ENCODE data around the gene RTTN. TPM values are rescaled to one million over a fixed set of nuclear protein-coding genes. Genes with fewer than 3 reads are reported as not detected.

RTTN gene
- total RNA-seq, 1 experiment from 2014 or later: 21.5 TPM

DNA sequence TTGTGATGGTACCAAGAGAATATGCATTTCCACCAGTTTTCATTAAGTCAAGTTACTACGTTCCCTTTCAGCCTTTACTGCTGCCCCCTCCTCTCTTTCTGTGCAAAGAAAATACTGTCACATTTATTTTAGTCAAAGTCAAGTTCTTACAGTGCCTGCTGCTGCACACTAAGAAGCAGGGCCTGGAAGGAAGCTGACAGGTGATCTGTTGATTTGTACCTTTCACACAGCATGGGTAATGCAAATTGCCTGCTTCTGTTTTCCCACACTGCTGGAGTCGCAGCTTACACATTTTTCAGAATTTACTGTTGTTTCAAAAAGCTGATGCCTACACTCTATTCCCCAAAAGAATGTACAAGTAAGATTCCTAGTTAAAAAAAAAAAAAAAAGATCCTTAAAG lies 209.1 kb downstream of the RTTN start:
- DNase-seq (ENCODE audit: low spot score) (no peak), ATAC-seq (peak; percentile 46)
- ChIA-PET POLR2A (no interaction called here), CTCF (interaction anchor here (0.6 to 1.2 kb wide), 3 partner anchors 130 to 359 kb away, joined by 4 to 6 read pairs (median 4); no protein-coding TSS in a partner anchor)
- no peak overlapping the region; the same call in 1 of the 2 replicates for H3K27ac Mint-ChIP-seq
- H3K36me3 Mint-ChIP-seq: 0 out of 2 replicates have a peak, but pooled peaks cover 3% of the 10 kb centered on the region
- peaks cover 12% of the 10 kb centered on the region for H3K9me3 Mint-ChIP-seq
- H3K4me1 Mint-ChIP-seq: peaks cover 26% of the 10 kb centered on the region
- TF ChIP-seq MYBL2 (CRISPR knock-in tag; IDR thresholded peaks at IDR 0.05) (no peak), TP53 (CRISPR knock-in tag; IDR thresholded peaks at IDR 0.05) (no peak), KAT7 (CRISPR knock-in tag; IDR thresholded peaks at IDR 0.05; ENCODE audit: borderline replicate concordance) (no peak), ZNF396 (CRISPR knock-in tag; IDR thresholded peaks at IDR 0.05; ENCODE audit: borderline replicate concordance) (no peak), ZNF671 (CRISPR knock-in tag; IDR thresholded peaks at IDR 0.05) (no peak), SP1 (CRISPR knock-in tag; conservative IDR thresholded peaks at IDR 0.05) (no peak), SOX15 (CRISPR knock-in tag; IDR thresholded peaks at IDR 0.05) (no peak), ZNF232 (CRISPR knock-in tag; IDR thresholded peaks at IDR 0.05) (no peak), ETV6 (CRISPR knock-in tag; IDR thresholded peaks at IDR 0.05) (no peak)
- TF ChIP-seq, protein P1, sequence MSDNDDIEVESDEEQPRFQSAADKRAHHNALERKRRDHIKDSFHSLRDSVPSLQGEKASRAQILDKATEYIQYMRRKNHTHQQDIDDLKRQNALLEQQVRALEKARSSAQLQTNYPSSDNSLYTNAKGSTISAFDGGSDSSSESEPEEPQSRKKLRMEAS (CRISPR knock-in tag; IDR thresholded peaks at IDR 0.05): no peak
- TF ChIP-seq, protein P2, sequence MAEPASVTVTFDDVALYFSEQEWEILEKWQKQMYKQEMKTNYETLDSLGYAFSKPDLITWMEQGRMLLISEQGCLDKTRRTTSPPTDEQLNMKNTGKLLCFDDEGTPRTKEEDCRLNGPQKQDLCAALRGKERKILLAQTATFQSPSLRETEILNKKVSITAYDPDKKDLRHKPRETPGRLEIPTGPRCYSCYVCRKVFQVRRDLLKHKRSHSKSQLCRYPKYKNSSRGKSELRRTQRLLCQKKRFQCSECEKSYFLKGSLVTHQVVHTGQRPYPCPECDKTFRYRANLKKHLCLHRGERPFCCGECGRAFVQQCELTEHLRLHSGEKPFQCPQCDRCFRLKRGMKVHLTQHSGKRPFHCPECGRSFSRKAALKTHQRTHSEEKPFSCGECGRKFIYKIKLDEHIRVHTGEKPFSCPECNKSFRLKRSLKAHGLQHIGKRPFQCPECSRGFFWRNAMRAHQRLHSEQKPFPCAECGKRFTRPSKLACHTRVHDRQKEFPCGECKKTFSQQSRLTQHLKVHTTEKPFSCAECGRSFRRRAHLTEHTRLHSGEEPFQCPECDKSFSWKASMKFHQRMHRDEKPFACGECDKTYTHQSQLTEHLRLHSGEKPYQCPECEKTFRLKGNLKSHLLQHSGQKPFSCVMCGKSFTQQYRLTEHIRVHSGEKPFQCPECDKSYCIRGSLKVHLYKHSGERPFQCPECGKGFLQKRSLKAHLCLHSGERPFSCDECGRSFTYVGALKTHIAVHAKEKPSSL (CRISPR knock-in tag; conservative IDR thresholded peaks at IDR 0.05): no peak
- TF ChIP-seq, protein P3, sequence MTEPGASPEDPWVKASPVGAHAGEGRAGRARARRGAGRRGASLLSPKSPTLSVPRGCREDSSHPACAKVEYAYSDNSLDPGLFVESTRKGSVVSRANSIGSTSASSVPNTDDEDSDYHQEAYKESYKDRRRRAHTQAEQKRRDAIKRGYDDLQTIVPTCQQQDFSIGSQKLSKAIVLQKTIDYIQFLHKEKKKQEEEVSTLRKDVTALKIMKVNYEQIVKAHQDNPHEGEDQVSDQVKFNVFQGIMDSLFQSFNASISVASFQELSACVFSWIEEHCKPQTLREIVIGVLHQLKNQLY (CRISPR knock-in tag; IDR thresholded peaks at IDR 0.05): no peak
- TF ChIP-seq, protein P4, sequence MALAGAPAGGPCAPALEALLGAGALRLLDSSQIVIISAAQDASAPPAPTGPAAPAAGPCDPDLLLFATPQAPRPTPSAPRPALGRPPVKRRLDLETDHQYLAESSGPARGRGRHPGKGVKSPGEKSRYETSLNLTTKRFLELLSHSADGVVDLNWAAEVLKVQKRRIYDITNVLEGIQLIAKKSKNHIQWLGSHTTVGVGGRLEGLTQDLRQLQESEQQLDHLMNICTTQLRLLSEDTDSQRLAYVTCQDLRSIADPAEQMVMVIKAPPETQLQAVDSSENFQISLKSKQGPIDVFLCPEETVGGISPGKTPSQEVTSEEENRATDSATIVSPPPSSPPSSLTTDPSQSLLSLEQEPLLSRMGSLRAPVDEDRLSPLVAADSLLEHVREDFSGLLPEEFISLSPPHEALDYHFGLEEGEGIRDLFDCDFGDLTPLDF (CRISPR knock-in tag; IDR thresholded peaks at IDR 0.05): no peak
- TF ChIP-seq, protein P5, sequence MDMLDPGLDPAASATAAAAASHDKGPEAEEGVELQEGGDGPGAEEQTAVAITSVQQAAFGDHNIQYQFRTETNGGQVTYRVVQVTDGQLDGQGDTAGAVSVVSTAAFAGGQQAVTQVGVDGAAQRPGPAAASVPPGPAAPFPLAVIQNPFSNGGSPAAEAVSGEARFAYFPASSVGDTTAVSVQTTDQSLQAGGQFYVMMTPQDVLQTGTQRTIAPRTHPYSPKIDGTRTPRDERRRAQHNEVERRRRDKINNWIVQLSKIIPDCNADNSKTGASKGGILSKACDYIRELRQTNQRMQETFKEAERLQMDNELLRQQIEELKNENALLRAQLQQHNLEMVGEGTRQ (CRISPR knock-in tag; IDR thresholded peaks at IDR 0.05): no peak
- H3K4me3 Mint-ChIP-seq: no peak overlapping the region
- H3K27me3 Mint-ChIP-seq (ENCODE audit: low read depth): no peaks in the 10 kb centered on the region

DNA sequence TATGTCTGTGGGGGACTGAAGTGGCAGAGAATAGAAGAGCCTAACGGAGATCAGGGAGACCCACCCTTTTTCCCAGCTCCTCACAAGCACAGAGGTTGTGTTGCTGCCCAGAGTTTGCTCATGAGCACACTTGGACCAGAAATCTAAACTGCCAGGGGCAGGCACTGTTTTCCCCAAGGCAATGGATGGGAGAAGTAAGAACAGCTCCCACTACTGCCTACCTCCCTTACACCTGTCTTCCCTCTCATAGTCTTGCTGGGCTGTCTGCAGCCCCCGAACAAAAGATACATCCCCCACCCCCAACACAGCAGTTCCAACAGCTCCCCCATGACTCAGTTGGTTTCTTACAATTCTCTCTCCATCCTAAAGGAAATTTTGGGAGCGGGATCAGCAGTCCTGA lies 209.7 kb downstream of the RTTN start:
- ChIA-PET POLR2A (no interaction called here), CTCF (interaction anchor here (1.2 kb wide), 1 partner anchor 359 kb away, joined by 4 read pairs; no protein-coding TSS in a partner anchor)
- peaks cover 16% of the 10 kb centered on the region for H3K9me3 Mint-ChIP-seq
- H3K4me1 Mint-ChIP-seq: peaks cover 26% of the 10 kb centered on the region
- no peak overlapping the region for H3K4me3 Mint-ChIP-seq
- ATAC-seq (peak; percentile 71), DNase-seq (ENCODE audit: low spot score) (no peak)
- no peaks in the 10 kb centered on the region for H3K36me3 Mint-ChIP-seq
- no peaks in the 10 kb centered on the region for H3K27me3 Mint-ChIP-seq (ENCODE audit: low read depth)
- H3K27ac Mint-ChIP-seq: peak overlapping the region; percentile 2; the same call in 1 of the 2 replicates
- TF ChIP-seq, protein P4 (CRISPR knock-in tag; IDR thresholded peaks at IDR 0.05): no peak
- TF ChIP-seq, protein P6, sequence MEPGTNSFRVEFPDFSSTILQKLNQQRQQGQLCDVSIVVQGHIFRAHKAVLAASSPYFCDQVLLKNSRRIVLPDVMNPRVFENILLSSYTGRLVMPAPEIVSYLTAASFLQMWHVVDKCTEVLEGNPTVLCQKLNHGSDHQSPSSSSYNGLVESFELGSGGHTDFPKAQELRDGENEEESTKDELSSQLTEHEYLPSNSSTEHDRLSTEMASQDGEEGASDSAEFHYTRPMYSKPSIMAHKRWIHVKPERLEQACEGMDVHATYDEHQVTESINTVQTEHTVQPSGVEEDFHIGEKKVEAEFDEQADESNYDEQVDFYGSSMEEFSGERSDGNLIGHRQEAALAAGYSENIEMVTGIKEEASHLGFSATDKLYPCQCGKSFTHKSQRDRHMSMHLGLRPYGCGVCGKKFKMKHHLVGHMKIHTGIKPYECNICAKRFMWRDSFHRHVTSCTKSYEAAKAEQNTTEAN (CRISPR knock-in tag; IDR thresholded peaks at IDR 0.05): no peak
- TF ChIP-seq CREM (CRISPR knock-in tag; IDR thresholded peaks at IDR 0.05) (no peak), ZNF671 (CRISPR knock-in tag; IDR thresholded peaks at IDR 0.05) (no peak), ZNF423 (CRISPR knock-in tag; IDR thresholded peaks at IDR 0.05) (no peak), TEAD4 (CRISPR knock-in tag; IDR thresholded peaks at IDR 0.05) (no peak), SP1 (CRISPR knock-in tag; conservative IDR thresholded peaks at IDR 0.05) (no peak)
- TF ChIP-seq, protein P7, sequence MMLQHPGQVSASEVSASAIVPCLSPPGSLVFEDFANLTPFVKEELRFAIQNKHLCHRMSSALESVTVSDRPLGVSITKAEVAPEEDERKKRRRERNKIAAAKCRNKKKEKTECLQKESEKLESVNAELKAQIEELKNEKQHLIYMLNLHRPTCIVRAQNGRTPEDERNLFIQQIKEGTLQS (CRISPR knock-in tag; conservative IDR thresholded peaks at IDR 0.05): no peak
- TF ChIP-seq, protein P8, sequence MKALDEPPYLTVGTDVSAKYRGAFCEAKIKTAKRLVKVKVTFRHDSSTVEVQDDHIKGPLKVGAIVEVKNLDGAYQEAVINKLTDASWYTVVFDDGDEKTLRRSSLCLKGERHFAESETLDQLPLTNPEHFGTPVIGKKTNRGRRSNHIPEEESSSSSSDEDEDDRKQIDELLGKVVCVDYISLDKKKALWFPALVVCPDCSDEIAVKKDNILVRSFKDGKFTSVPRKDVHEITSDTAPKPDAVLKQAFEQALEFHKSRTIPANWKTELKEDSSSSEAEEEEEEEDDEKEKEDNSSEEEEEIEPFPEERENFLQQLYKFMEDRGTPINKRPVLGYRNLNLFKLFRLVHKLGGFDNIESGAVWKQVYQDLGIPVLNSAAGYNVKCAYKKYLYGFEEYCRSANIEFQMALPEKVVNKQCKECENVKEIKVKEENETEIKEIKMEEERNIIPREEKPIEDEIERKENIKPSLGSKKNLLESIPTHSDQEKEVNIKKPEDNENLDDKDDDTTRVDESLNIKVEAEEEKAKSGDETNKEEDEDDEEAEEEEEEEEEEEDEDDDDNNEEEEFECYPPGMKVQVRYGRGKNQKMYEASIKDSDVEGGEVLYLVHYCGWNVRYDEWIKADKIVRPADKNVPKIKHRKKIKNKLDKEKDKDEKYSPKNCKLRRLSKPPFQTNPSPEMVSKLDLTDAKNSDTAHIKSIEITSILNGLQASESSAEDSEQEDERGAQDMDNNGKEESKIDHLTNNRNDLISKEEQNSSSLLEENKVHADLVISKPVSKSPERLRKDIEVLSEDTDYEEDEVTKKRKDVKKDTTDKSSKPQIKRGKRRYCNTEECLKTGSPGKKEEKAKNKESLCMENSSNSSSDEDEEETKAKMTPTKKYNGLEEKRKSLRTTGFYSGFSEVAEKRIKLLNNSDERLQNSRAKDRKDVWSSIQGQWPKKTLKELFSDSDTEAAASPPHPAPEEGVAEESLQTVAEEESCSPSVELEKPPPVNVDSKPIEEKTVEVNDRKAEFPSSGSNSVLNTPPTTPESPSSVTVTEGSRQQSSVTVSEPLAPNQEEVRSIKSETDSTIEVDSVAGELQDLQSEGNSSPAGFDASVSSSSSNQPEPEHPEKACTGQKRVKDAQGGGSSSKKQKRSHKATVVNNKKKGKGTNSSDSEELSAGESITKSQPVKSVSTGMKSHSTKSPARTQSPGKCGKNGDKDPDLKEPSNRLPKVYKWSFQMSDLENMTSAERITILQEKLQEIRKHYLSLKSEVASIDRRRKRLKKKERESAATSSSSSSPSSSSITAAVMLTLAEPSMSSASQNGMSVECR (CRISPR knock-in tag; IDR thresholded peaks at IDR 0.05; ENCODE audit: borderline replicate concordance): no peak
- TF ChIP-seq, protein P9, sequence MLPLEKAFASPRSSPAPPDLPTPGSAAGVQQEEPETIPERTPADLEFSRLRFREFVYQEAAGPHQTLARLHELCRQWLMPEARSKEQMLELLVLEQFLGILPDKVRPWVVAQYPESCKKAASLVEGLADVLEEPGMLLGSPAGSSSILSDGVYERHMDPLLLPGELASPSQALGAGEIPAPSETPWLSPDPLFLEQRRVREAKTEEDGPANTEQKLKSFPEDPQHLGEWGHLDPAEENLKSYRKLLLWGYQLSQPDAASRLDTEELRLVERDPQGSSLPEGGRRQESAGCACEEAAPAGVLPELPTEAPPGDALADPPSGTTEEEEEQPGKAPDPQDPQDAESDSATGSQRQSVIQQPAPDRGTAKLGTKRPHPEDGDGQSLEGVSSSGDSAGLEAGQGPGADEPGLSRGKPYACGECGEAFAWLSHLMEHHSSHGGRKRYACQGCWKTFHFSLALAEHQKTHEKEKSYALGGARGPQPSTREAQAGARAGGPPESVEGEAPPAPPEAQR (CRISPR knock-in tag; IDR thresholded peaks at IDR 0.05): no peak
